Measurements from ENCODE around the gene G6PD.
"Not testable (repeated sequence)": the region's sequence is repeated elsewhere in the genome, so short reads cannot be mapped to it uniquely, and the experiment has no call there.

DNA sequence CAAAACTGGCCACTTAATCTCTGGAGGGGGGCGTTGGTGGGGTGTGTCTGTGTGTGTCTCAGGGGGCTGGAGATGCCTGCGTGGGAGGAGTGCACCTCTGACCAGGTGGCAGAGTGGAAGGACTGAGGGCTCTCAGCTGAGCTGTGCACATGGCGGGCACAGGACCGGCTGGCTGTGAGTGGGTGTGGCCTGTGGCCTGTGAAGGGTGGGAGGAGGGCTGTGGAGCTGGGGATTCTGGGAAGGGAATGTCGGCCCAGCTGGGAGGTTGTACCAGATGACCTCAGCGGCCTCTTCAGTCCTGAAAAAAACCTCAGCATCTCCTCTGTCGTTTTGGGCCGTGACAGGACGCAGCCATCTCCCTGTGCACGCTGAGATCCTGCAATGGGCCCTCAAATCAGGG is 15.6 kb upstream of the G6PD start:
- TF ChIP-seq CTCF (IDR thresholded peaks at IDR 0.05; ENCODE audit: low read depth, low read length); POLR2A (IDR thresholded peaks at IDR 0.05; ENCODE audit: extremely low read depth, insufficient read length); MYC (IDR thresholded peaks at IDR 0.05; ENCODE audit: low read depth, low read length); MAX (IDR thresholded peaks at IDR 0.05; ENCODE audit: low read depth, low read length): not testable (repeated sequence)
